ENCODE results near the gene SAMD1. TPM values are rescaled to one million over a fixed set of nuclear protein-coding genes. Genes with fewer than 3 reads are reported as not detected.

SAMD1 gene
- total RNA-seq, 1 donor from 2014 or later, result 51.1 TPM

GRCh38 chr19:14115756-14116155 lies 25.2 kb upstream of the SAMD1 start:
- DNase-seq (no peak), ATAC-seq (ENCODE audit: poor library complexity) (no peak)
- intact Hi-C loops (cut with DNase I), result no loop called here

GRCh38 chr19:14114854-14115253 lies 24.3 kb upstream of the SAMD1 start:
- DNase-seq (peak; percentile 82), ATAC-seq (ENCODE audit: poor library complexity) (no peak)
- intact Hi-C loops (cut with DNase I), result no loop called here

- no peak for DNase-seq
Measured at GRCh38 chr19:14114439-14114838, 23.9 kb upstream of the SAMD1 start.

GRCh38 chr19:14113762-14114414 lies 23.3 kb upstream of the SAMD1 start:
- ATAC-seq (ENCODE audit: poor library complexity) (no peak), DNase-seq (peak; percentile 71)
- intact Hi-C loops (cut with DNase I), result no loop called here

More at GRCh38 chr19:14114439-14114838, 23.9 kb upstream of the SAMD1 start:
- intact Hi-C loops (cut with DNase I), result no loop called here
- no peak for ATAC-seq (ENCODE audit: poor library complexity)

- intact Hi-C loops (cut with DNase I), result no loop called here
- ATAC-seq (ENCODE audit: poor library complexity) (peak; percentile 38), DNase-seq (peak; percentile 71)
Measured at GRCh38 chr19:14112809-14113385, 22.3 kb upstream of the SAMD1 start.

GRCh38 chr19:14112051-14112808 lies 21.7 kb upstream of the SAMD1 start:
- intact Hi-C loops (cut with DNase I), result no loop called here
- ATAC-seq (ENCODE audit: poor library complexity) (peak; percentile 13), DNase-seq (peak; percentile 71)

GRCh38 chr19:14111486-14111885 lies 20.9 kb upstream of the SAMD1 start:
- intact Hi-C loops (cut with DNase I), result no loop called here
- ATAC-seq (ENCODE audit: poor library complexity) (no peak), DNase-seq (no peak)

GRCh38 chr19:14110650-14111049 lies 20.1 kb upstream of the SAMD1 start:
- intact Hi-C loops (cut with DNase I), result no loop called here
- no peak for ATAC-seq (ENCODE audit: poor library complexity)
- no peak for DNase-seq

GRCh38 chr19:14107581-14108461 lies 17.3 kb upstream of the SAMD1 start:
- peak; percentile 85 for DNase-seq
- intact Hi-C loops (cut with DNase I), result no loop called here
- ATAC-seq (ENCODE audit: poor library complexity), result peak; percentile 88

GRCh38 chr19:14106840-14107239 lies 16.3 kb upstream of the SAMD1 start:
- peak; percentile 52 for DNase-seq
- intact Hi-C loops (cut with DNase I), result no loop called here
- peak; percentile 57 for ATAC-seq (ENCODE audit: poor library complexity)

GRCh38 chr19:14105680-14106079 lies 15.1 kb upstream of the SAMD1 start:
- intact Hi-C loops (cut with DNase I), result no loop called here
- DNase-seq (no peak), ATAC-seq (ENCODE audit: poor library complexity) (no peak)

GRCh38 chr19:14103310-14103709 lies 12.8 kb upstream of the SAMD1 start:
- intact Hi-C loops (cut with DNase I), result no loop called here
- no peak for ATAC-seq (ENCODE audit: poor library complexity)
- no peak for DNase-seq

- ATAC-seq (ENCODE audit: poor library complexity) (no peak), DNase-seq (no peak)
- intact Hi-C loops (cut with DNase I), result no loop called here
Measured at GRCh38 chr19:14102756-14103155, 12.2 kb upstream of the SAMD1 start.

- intact Hi-C loops (cut with DNase I), result no loop called here
- DNase-seq (no peak), ATAC-seq (ENCODE audit: poor library complexity) (peak; percentile 2)
Measured at GRCh38 chr19:14102102-14102696, 11.6 kb upstream of the SAMD1 start.

- DNase-seq, result no peak
- intact Hi-C loops (cut with DNase I), result no loop called here
- no peak for ATAC-seq (ENCODE audit: poor library complexity)
Measured at GRCh38 chr19:14101003-14101545, 10.5 kb upstream of the SAMD1 start.

GRCh38 chr19:14097532-14098151 lies 7.1 kb upstream of the SAMD1 start:
- intact Hi-C loops (cut with DNase I), result no loop called here
- ATAC-seq (ENCODE audit: poor library complexity), result peak; percentile 35

GRCh38 chr19:14096272-14096992 lies 5.9 kb upstream of the SAMD1 start:
- ATAC-seq (ENCODE audit: poor library complexity), result no peak
- intact Hi-C loops (cut with DNase I), result no loop called here
- no peak for DNase-seq

More at GRCh38 chr19:14097532-14098151, 7.1 kb upstream of the SAMD1 start:
- no peak for DNase-seq
